M059J (cell line): Measurements from ENCODE around the gene OPN4. TPM values are rescaled to one million over a fixed set of nuclear protein-coding genes. Genes with fewer than 3 reads are reported as not detected.
"Not testable (repeated sequence)": the region's sequence is repeated elsewhere in the genome, so short reads cannot be mapped to it uniquely, and the experiment has no call there.

Source experiments
- DNase-seq: peaks from one replicate; pipeline ENCODE4 v3.0.0-alpha.2; 2012; ENCODE audit warnings: low read depth
- total RNA-seq: library from RNA; depleted of rRNA; stranded (reverse); fragments of >200 nt; shearing (Covaris generic); gene quantifications from 2 replicates; pipeline ENCODE4 v1.2.3, GENCODE V29; 2014; rRNA removed

Gene OPN4, protein sequence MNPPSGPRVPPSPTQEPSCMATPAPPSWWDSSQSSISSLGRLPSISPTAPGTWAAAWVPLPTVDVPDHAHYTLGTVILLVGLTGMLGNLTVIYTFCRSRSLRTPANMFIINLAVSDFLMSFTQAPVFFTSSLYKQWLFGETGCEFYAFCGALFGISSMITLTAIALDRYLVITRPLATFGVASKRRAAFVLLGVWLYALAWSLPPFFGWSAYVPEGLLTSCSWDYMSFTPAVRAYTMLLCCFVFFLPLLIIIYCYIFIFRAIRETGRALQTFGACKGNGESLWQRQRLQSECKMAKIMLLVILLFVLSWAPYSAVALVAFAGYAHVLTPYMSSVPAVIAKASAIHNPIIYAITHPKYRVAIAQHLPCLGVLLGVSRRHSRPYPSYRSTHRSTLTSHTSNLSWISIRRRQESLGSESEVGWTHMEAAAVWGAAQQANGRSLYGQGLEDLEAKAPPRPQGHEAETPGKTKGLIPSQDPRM
- 0.52 TPM in 1 of 2 replicates, not detected in the other for total RNA-seq

DNA sequence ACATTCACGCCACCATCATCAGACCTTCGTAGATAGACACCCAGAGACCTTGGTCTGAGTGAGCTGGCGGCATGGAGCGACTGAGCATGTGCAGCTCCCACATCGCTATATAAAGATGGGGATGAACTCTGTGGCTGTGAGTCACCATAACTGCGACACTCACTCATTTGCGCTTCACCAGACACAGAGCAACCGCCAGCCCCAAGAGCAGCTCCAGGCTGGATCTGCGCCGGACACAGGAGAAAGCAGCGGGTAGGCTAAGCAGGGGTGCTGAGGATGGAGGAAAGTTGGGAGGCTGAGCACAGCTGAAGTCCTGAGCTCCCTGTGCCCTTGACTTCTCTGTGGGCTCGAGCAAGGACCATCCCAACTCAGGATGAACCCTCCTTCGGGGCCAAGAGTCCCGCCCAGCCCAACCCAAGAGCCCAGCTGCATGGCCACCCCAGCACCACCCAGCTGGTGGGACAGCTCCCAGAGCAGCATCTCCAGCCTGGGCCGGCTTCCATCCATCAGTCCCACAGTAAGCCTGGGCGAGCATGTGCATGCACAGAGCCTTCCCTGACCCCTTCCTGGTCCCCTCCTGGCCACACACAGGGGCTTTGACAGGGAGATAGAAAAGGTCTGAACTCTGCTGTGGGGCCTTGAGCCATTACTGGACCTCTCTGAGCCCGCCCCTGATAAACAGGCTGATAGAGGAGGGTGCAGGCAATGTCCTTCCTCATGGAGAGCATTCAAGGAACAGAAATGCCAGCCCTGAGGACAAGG lies at the start of gene OPN4:
TSS of gene OPN4 (plus strand) at position 137 of the 762 bp plus-strand sequence. CDS start at position 374, 237 bp downstream.
- DNase-seq = peak; percentile 81

DNA sequence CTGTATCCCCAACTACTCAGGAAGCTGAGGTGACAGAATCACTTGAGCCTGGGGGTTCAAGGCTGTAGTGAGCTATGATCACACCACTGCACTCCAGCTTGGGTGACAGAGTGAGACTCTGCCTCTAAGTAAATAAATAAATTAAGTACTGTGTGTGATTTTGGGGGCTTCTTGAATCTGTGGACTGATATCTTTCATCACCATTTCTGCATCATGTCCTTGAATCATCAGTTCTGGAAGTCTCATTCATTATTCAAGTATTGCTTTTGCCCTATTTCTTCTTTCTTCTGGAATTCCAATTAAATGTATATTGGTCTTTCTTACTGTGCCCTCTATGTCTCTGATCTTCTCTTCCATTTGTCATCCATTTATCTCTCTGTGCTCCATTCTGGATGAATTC lies 46.7 kb upstream of the OPN4 start:
- DNase-seq = no peak

DNA sequence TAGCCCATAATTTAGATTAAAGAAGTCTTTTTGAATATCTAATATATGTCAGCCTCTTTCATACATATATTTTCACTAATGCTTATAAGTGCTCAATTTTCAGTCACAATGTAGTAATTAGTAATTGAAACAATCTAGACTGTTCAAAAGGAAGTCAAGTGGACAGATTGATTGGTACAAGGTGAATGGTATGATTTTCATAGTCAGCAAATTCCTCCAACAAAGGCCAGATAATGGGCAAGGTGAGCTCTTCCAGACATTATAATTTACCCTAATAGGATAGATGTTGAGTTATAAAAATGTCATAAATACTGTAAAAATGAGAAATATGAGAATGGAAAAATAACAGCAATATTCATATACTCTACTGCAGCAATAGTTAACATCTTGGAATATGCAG lies 44.4 kb upstream of the OPN4 start:
- DNase-seq = no peak

DNA sequence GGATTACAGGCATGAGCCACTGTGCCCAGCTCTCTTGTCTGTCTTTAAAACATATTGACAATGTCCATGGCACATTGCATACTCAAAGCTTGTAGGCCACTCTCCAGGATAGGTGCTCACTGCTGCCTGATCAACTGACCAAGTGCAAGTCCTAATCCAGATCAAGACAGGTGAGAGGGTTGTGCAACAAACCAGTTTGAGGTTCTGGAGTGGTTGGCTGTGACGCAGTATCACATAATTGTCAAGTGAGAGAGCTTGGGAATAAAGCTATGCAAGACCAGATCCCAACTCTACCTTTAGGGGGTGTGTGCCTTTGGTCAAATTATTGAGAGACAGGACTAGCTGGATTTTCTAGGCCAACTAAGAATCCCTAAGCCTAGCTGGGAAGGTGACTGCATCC lies 43.0 kb upstream of the OPN4 start:
- DNase-seq = no peak

DNA sequence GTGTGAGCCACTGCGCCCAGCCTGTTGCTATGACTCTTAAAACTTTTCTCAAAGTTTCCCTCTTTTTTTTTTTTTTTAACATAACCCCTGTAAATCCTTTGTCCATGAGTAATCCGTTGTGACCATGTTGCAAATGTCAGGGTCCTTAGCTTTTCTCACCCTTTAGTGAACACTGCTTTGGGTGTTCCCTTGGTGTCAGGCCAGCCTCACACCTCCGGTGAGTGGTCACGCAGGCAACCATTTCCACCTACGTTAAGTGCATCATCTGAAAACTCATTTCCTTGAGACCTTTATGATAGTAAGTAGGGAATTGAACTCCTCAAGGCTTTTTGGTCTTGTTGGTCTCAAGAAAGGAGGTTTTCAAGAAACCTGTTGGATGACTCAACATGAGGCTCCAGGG lies 41.3 kb upstream of the OPN4 start:
- DNase-seq = no peak

DNA sequence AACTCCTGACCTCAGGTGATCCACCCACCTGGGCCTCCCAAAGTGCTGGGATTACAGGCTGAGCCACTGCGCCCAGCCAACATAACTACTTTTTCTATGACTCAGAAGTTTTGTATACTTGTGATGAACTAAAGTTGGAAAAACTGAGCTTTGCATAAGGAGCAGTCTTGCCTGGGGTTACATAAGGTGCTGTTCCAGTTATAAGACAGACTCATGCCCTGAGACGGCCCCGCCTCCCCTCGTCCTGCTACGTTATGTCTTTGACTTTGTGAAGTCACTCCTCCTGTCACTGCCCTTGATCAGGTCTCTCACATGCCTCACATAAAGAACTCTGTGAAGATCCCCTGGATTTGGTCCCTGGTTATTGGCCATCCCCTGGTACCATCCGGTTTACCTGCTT lies 40.4 kb upstream of the OPN4 start:
- DNase-seq = no peak

DNA sequence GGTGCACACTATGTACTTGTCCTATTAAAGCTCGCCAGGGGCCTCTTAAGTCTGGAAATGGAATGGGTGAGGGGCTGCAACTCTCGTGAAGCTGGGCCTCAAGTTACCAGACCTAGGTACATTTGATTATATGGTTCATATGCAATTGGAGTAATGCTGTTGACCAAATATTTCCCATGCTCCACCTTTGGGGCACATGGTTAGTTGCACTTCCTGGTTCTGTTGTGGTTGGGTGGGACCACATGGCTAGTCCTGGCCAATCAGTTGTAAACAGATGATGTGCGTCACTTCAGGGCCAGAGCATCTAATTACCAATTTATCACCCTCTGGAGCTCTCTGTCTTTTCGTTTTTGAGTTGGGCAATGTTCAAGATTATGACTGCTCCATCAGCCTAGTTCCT lies 39.5 kb upstream of the OPN4 start:
- DNase-seq = no peak

DNA sequence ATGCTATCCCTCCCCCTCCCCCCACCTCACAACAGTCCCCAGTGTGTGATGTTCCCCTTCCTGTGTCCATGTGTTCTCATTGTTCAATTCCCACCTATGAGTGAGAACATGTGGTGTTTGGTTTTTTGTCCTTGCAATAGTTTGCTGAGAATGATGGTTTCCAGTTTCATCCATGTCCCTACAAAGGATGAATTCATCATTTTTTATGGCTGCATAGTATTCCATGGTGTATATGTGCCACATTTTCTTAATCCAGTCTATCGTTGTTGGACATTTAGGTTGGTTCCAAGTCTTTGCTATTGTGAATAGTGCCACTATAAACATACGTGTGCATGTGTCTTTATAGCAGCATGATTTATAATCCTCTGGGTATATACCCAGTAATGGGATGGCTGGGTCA lies 37.1 kb upstream of the OPN4 start:
- not testable (repeated sequence) for DNase-seq

DNA sequence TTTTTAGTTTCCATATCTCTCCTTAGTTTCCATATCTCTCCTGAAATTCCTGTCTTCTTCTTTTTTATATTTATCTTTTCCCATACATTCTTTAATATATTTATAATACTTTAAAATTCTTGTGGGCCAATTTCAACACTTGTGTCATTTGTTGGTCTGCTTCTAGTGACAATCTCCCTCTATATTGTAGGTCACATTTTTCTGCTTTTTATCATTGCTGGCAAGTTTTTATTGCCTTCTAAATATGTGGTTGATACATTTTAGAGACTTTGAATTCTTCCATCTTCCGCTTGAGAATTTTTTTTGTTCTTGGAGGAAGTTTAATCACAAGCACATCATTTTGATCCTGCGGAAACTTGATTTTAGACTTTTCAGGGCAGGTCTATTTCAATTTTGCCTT lies 26.0 kb upstream of the OPN4 start:
- no peak for DNase-seq

DNA sequence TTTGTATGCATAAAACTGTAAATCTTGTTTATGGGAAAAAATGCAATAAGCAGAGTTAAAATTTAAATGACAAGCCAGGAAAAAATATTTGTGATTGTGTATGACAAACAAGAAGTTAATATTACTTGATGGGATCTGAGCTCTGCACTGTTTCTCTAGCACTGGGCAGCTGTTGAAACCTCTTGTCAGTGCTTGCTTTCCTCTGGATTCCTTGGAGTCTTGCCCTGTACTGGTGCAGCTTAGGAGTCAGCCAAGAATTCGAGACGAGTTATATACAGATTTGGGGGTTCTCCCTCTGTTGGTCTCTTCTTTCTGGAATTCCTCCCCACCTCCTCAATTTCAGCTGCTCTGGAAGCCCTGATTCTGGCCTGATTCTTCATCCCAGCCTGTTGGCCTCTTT lies 24.3 kb upstream of the OPN4 start:
- no peak for DNase-seq

DNA sequence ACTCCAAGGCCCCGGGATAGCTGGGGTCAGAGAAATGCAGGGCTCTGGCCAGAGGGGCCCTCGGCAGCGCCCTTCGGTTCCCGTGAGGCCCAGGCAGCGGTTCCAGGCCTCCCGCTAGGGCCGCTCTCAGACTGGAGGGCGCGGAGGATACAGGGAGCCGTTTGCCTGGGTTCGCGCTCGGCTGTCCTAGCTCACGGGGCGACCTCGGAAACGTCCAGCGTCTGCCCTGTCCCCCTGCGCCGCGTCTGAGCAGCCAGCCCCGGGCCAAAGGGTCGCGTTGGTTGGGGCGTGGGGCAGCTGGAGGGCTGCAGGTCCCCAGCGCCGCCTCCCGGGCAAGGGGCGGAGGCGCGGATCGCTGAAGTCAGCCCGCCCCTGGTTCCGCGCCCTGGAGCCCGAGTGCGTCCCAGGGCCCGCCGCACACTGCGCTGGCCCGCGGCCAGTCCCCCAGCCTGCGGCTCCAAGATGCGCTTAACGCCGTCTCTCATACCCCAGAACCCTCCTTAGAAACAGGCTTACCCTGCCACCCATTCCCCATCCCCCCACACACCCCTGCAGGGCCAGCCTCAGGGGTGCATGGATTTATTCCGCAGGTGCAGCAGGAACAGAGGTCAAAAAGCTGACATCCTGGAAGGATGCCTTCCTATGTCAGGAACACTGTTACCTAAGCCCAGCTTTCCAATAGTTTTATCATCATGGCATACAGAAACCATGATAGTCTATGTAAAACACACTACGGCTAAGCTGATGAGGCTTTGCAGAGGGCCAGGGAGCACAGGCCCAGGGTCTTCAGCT lies 22.1 kb upstream of the OPN4 start:
- DNase-seq = no peak

DNA sequence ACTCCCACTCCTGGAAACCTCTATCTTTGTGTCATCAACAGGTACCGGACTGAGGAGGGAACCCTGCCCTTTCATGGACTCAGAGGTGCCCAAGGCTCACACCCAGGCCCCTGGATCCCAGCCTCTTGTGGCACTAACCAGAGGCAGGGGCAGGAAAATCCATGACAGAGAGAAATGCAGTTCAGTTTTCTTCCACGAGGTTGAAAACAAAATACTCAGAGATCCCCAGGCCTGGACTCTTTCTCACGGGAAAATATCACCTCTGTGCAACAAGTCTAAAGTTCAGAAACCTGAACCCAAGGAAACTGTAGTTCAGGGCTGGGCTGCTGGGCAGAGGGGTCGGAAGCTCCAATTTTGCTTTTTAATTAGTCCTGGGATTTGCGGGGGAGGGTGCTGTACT lies 21.4 kb upstream of the OPN4 start:
- no peak for DNase-seq

DNA sequence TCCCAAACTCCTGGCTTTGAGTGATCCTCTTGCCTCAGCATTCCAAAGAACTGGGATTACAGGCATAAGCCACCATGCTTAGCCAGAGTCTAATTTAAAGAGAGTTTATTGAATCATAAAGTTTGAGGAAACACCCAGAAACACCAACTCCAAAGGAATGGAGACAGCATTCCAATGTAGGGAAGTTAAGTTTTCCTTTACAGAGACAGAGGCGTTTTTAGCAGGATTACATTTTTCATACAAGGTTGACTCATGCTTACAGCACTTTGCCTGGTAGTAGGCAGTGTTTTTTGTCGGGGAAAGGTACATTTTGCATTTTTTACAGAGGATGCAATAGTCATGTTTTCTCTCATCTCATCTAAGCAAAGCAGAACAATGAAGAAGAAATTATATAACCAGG lies 18.9 kb upstream of the OPN4 start:
- peak; percentile 60 for DNase-seq

DNA sequence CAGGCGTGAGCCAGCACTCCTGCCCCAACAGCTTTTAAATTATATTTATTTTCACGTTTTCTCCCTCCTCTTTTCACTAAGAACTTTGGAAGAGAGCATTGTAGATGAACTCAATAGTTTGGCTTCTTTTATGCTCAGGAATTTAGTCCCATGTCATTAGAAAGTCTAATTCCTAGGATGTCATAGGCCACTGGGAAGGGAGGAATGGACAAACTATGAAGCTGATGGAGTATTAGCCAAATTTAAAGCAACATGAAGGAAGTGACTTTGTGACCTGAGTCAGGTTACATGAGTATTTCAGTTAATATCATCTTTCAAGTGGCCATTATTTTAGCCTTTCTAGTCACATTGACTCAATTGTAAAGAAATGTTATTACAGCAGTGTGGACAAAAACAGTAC lies 18.0 kb upstream of the OPN4 start:
- DNase-seq = no peak

DNA sequence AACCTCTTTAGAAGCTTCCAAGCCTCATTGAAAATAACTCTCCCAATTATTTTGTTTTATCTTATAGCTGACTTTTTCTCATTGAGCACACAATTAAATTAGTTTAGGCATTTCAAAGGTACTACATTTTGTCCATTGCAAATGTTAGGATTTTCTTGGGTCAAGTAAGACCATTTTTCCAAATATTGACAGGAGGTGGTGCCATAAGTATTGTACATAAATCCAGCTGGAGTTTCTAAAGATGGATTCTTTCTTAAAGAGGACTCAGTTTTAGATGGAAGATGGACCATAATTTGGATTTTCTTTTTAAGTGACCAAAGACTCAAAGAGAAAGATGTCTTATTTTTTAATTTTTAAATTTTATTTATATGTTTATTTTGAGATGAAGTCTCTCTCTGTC lies 12.3 kb upstream of the OPN4 start:
- DNase-seq = no peak

DNA sequence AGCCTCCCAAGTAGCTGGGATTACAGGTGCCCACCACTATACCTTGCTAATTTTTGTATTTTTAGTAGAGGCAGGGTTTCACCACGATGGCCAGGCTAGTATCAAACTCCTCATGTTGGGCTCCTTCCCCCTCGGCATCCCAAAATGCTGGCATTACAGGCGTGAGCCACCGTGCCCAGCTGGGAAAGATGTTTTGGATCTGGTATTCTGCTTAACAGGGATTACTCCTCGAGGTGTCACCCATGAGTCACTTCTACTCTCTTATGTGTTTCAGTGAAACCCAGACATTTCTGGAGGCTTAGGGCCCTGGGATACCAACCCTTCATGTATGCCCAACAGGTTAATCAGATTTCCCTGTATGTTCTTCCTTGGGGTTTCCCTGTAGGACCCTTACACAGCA lies 11.8 kb upstream of the OPN4 start:
- DNase-seq = peak; percentile 64

DNA sequence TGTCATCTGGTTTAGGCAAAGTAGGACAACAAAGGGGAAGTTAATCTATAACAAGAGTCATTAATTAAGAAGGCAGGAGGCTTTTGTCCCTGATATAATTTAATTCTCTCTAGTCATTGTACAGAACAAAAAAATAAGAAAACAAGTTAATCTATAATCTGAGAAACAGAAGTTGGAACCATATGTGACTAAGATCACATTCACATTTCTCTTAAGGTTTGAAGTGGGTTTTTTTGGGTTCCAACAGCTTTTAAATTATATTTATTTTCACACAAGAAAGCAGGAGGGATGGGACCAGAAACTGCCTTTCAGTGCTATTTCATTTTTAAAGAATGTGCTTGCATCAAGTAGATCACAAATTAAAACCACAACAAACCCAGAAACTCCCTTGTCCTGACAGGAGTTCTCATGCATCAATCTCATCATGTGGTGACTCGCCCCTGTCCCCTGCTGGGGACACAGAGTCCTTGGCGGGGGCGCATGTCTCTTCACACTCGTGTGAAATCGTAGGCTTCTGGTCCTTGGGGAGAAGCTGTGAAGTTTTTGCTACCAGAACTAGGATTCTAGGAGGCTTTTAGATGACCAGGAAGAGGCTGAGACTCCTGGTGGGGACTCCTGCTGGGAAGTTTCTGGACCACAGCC lies 10.1 kb upstream of the OPN4 start:
- peak; percentile 70 for DNase-seq

DNA sequence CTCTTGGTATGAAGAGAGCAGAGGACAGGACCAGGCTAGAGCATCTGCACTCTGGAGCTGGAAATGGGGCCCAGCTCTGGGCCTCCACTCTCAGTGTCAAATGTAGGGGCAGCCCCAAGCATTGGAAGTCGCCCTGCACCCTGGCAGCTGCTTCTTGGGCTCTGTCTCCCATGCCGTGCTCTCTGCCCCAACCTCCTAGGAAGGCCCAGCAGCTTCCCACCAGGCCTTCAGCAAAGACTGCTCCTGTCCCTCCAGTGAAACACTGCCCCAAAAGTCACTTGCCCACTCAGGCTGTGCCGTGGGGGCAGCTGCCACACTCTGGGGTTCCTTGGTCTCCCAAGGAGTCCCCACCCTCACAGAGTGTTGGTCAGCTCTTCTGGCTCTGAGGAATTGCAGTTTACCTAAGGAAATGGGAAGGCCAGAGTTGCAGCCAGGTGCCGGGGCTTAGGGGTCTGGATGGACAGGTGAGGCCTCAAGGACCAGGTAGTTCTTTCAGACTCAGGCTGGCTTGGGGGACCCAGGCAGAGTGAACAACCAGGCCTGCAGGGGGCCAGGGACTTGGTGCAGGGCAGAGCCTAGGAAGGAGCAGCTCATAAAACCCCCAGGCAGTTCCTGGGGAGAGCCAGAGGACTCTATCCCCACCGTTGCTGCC lies 9.4 kb upstream of the OPN4 start:
- DNase-seq = no peak

DNA sequence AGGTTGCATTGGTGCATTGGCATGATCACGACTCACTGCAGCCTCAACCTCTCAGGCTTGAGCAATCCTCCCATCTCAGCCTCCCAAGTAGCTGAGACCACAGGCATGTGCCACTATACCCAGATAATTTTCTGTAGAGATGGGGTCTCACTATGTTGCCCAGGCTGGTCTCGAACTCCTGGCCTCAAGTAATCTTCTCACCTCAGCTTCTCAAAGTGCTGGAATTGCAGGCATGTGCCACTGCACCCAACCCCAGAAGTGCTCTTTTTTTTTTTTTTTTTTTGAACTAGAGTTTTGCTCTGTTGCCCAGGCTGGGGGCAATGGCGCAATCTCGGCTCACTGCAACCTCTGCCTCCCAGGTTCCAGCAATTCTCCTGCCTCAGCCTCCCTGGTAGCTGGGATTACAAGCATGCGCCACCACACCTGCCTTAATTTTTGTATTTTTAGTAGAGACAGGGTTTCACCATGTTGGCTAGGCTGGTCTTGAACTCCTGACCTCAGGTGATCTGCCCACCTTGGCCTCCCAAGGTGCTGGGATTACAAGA lies 8.7 kb upstream of the OPN4 start:
- not testable (repeated sequence) for DNase-seq

DNA sequence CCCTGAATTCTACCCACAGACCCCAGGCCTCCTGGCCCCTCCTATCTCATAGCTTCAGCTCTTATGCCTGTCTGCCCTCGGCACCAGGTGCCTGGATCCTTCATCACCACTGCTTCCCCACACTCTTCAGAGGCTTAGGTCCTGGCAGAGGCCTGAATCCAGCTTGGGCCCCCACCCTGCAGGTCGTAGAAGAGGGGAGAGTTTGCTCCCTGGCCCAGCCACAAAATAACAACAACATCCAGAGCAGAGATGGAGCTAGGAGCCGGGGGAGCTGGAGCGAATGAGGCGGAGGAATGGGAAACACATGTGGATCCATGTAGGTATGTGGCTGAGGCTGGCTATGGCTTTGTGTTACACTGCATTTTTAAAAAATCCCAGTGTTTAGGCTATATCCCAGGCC lies 7.8 kb upstream of the OPN4 start:
- no peak for DNase-seq

DNA sequence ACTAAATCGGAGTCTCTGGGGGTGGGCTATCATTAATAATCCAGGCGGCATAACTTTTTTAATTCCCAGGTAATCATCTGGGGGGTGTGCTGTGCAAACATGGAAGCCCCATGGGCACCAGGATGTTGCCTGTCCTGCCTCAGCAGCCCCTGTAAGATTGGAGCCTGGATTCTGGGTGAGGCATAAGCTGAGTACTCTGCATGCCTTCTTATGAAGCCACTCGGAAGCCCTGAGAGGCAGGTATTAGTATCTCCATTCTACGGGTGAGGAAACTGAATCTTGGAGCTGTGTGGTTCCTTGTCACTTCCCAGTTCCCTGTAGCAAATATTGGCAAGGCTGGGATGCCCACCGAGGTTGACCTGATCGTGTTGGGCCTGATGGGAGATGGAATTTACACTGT lies 7.4 kb upstream of the OPN4 start:
- no peak for DNase-seq
